ENCODE data around the gene EIF3L. TPM values are rescaled to one million over a fixed set of nuclear protein-coding genes. Genes with fewer than 3 reads are reported as not detected.

EIF3L gene
- 340 and 346 TPM in 2 replicates for total RNA-seq

DNA sequence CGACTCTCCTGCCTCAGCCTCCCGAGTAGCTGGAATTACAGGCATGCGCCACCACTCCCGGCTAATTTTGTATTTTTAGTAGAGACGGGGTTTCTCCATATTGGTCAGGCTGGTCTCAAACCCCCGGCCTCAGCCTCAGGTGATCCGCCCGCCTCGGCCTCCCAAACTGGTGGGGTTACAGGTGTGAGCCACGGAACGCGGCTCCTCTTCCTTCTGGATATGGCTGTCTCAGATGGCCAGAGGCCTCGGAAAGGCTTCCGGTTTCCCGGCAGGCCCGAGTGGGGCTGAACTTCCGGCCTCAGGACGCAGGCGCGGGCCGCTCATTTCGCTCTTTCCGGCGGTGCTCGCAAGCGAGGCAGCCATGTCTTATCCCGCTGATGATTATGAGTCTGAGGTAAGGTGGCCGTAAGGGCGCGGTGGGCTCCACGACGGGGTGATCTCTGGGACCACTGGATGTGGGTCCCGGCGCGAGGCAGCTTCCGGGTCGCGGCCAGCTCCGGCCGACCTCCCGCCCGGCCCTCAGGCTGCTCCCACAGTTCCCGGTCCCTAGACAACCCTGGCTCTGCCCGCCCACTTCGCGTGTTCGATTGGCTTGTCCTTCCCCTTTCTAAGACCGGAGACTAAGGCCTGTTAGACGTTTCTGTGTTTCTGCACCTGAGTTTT lies at the start of gene EIF3L:
EIF3L (plus strand) TSS at position 331 of the 663 bp plus-strand sequence; CDS start at position 362, 31 bp downstream.

DNA sequence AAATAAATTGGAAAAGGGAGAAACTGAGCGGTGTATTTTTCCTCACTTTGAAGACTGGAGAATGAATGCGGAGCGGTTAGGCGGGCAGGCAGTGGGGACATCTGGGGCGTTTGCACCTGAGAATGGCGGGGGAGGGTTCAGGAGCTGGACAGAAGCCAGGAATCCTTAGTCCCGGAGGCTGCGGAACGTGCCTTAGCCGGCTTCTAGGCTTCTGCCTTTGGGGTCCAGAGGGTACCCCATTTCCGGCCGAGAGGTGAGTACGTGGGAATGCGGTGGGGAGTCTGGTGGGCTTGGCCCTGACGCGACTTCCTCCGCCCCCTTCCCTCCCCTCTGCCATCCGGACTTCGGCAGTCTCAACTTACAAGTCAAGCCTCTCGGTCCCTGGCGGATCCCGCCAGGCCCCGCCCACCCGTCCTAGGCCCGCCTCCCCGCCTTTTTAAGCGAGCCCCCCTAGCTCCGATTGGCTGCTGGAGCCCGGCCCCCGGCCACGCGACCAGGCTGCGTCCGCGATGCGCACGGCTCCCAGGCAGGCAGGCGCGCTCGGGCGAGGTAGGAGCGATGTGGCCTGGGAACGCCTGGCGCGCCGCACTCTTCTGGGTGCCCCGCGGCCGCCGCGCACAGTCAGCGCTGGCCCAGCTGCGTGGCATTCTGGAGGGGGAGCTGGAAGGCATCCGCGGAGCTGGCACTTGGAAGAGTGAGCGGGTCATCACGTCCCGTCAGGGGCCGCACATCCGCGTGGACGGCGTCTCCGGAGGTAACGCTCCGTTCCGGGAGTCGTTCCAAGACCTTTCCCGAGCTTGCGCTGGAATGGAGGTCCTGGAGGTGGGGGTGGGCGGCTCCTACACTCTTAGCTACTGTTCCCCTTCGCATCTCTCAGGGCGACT lies 41.6 kb upstream of the EIF3L start, which contains the start of gene GCAT:
GCAT (plus strand) TSS at position 525 of the 884 bp plus-strand sequence; CDS start at position 559, 34 bp downstream.

DNA sequence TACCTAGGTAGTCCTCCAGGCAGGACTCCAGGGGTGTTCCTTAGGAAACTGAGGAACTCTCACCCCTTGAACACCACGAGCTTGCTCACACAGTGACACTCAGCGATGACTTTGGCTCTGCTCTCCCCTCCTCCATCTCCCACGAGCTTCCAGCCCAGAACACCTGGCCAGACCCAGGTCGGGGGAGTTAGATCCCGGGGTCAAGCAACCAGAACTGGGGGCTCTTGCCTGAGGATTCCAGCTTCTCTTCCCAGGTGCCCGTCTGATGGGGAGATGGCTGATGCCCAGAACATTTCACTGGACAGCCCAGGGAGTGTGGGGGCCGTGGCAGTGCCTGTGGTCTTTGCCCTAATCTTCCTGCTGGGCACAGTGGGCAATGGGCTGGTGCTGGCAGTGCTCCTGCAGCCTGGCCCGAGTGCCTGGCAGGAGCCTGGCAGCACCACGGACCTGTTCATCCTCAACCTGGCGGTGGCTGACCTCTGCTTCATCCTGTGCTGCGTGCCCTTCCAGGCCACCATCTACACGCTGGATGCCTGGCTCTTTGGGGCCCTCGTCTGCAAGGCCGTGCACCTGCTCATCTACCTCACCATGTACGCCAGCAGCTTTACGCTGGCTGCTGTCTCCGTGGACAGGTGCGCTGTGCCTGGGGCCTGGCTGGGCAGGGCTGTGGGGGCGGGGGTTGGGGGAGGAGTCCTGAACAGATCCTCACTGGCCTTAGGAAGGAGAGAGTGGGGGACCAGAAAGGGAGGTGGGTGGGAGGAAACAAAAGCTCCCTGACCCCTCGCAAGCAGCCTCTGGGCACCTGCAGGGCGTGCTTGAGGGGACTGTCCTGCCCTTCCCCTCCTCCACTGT lies 25.9 kb upstream of the EIF3L start, which contains the start of gene GALR3:
GALR3 (plus strand) TSS at position 249 of the 852 bp plus-strand sequence; CDS start at position 274, 25 bp downstream.

DNA sequence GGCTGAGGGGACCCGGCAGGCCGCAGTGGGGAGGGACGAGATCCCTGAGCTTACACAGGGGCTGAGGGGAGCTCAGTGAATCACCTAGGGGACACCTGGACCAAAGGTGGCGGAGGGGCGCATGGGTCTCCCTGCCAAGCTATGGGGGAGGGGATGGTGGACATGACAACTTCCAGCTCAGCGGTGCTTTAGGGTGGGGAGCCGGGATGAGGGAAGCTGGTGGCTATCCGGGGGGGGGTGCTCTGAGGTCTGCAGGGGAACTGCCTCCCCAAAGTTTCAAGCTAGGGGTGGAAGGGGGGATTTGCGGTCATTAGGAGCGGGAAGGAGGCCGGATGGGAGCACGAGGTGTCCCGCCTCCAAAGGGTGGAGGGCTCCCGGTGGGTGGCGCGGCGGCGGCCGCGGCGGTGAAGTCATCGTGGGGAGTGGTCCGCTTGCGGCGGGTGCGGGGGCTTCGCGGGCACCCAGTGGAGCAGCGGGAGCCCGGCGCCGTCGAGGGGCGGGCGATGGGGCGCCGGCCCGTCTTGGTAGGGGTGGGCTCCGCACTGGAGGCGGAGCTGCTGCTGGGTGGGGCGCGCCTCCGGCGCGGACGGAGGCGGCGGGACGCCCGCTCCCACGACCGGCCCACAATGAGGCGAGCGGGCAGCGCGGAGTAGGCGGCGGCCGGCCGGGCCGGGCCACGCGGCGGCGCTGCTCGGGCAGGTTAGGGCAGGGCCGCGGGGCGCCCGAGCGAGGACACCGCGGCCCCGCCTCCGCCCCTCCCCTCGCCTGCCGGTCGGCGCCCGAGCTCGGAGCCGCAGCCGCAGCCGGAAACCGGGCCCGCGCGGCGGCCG lies 56.5 kb downstream of the EIF3L start, which contains the start of gene MICALL1:
MICALL1 (plus strand) TSS at position 764 of the 830 bp plus-strand sequence. CDS start 126 bp downstream, outside the sequence.

Other genes with a start within 250 kb of the EIF3L start
- gene GGA1, start 240.6 kb upstream of the EIF3L start, total RNA-seq: 29.3 and 44.0 TPM in 2 replicates
- 0.54 and 2.5 TPM in 2 replicates for gene SH3BP1, start 209.8 kb upstream of the EIF3L start, total RNA-seq
- gene PDXP, start 190.7 kb upstream of the EIF3L start, total RNA-seq: 7.2 and 7.4 TPM in 2 replicates
- 7,806 and 8,155 TPM in 2 replicates for gene LGALS1, start 173.8 kb upstream of the EIF3L start, total RNA-seq
- 26.7 and 37.4 TPM in 2 replicates for gene NOL12, start 163.1 kb upstream of the EIF3L start, total RNA-seq
- 82.5 and 105 TPM in 2 replicates for gene TRIOBP, start 152.4 kb upstream of the EIF3L start, total RNA-seq
- gene GCAT, start 41.5 kb upstream of the EIF3L start, total RNA-seq: 18.5 and 31.3 TPM in 2 replicates
- not detected in 2 replicates for gene GALR3, start 26.0 kb upstream of the EIF3L start, total RNA-seq
- 22.9 and 31.6 TPM in 2 replicates for gene ANKRD54, start 5.1 kb upstream of the EIF3L start, total RNA-seq
- gene MICALL1, start 56.9 kb downstream of the EIF3L start, total RNA-seq: 25.3 and 35.6 TPM in 2 replicates
- 0.19 and 0.27 TPM in 2 replicates for gene C22orf23, start 104.2 kb downstream of the EIF3L start, total RNA-seq
- 85.0 and 90.1 TPM in 2 replicates for gene POLR2F, start 104.3 kb downstream of the EIF3L start, total RNA-seq
- gene SOX10, start 135.1 kb downstream of the EIF3L start, total RNA-seq: not detected in 2 replicates
- 8.5 and 10.0 TPM in 2 replicates for gene PICK1, start 208.0 kb downstream of the EIF3L start, total RNA-seq
- 0.28 TPM in 1 of 2 replicates, not detected in the other for gene SLC16A8, start 234.8 kb downstream of the EIF3L start, total RNA-seq

All from endothelial cell of coronary artery (primary cell).